WI38 (cell line): ENCODE results near the gene F11R.
"Not testable (repeated sequence)": the region's sequence is repeated elsewhere in the genome, so short reads cannot be mapped to it uniquely, and the experiment has no call there.

Experiments used
- H3K4me3 ChIP-seq: 2 replicates; pipeline ENCODE4 v1.5.1; 2011; ENCODE audit warnings: low read depth, mild to moderate bottlenecking, control low read depth, low read length
- CTCF ChIP-seq: IDR thresholded peaks from 2 replicates; pipeline ENCODE4 v1.5.1; 2012; ENCODE audit warnings: low read depth, mild to moderate bottlenecking, control low read depth, low read length

Gene F11R

GRCh38 chr1:161038523-161039153 is 17.7 kb upstream of the F11R start, which contains the start of gene TSTD1:
Gene TSTD1 (minus strand): TSS chr1:161038964. CDS start chr1:161038889, 75 bp downstream.
- no peak for TF ChIP-seq CTCF
- no peak within 1 kb of the TSS for H3K4me3 ChIP-seq

GRCh38 chr1:161037661-161038522 is 16.9 kb upstream of the F11R start:
- TF ChIP-seq CTCF, result no peak
- H3K4me3 ChIP-seq, result no peak overlapping the region

- H3K4me3 ChIP-seq, result no peak overlapping the region
- no peak for TF ChIP-seq CTCF
Observed at GRCh38 chr1:161033751-161034150, 12.8 kb upstream of the F11R start.

- no peak for TF ChIP-seq CTCF
- no peak overlapping the region for H3K4me3 ChIP-seq
Observed at GRCh38 chr1:161032409-161032808, 11.5 kb upstream of the F11R start.

- H3K4me3 ChIP-seq, result no peak overlapping the region
- no peak for TF ChIP-seq CTCF
Observed at GRCh38 chr1:161031874-161032273, 10.9 kb upstream of the F11R start.

GRCh38 chr1:161029466-161029865 is 8.5 kb upstream of the F11R start:
- H3K4me3 ChIP-seq, result not testable (repeated sequence)

GRCh38 chr1:161026954-161027353 is 6.0 kb upstream of the F11R start:
- H3K4me3 ChIP-seq, result not testable (repeated sequence)

GRCh38 chr1:161022432-161022831 is 1.5 kb upstream of the F11R start:
- not testable (repeated sequence) for H3K4me3 ChIP-seq

GRCh38 chr1:161021970-161022353 is 1.0 kb upstream of the F11R start:
- TF ChIP-seq CTCF, result no peak
- no peak overlapping the region for H3K4me3 ChIP-seq
